Loucy (cell line): ENCODE results near the gene RGS3.

Experiments
- H2AFZ ChIP-seq: fragments of 200-600 bp; sonication (generic); 2 replicates; pipeline ENCODE4 v1.6.0; 2016; ENCODE audit warnings: antibody characterized with exemption, mild to moderate bottlenecking, low read length, moderate library complexity
- H3F3A ChIP-seq: fragments of 200-600 bp; 2 replicates; pipeline ENCODE4 v1.6.0; 2016; ENCODE audit warnings: antibody characterized with exemption, low read depth, mild to moderate bottlenecking
- H3K27me3 ChIP-seq: fragments of 200-600 bp; sonication (generic); 2 replicates; pipeline ENCODE4 v1.6.1; 2014; ENCODE audit warnings: low read length, mild to moderate bottlenecking; ENCODE audit not compliant: insufficient read depth, poor library complexity, severe bottlenecking
- H3K36me3 ChIP-seq: fragments of 200-600 bp; sonication (generic); 2 replicates; pipeline ENCODE4 v1.6.1; 2016; ENCODE audit warnings: low read length; ENCODE audit not compliant: insufficient read depth
- H3K4me1 ChIP-seq: fragments of 200-600 bp; sonication (generic); 2 replicates; pipeline ENCODE4 v1.5.1; 2014; ENCODE audit warnings: low read length, mild to moderate bottlenecking; ENCODE audit not compliant: insufficient read depth, poor library complexity, severe bottlenecking
- H3K4me2 ChIP-seq: fragments of 200-600 bp; sonication (generic); 2 replicates; pipeline ENCODE4 v1.6.0; 2014; ENCODE audit warnings: antibody characterized with exemption, low read length, low read depth, mild to moderate bottlenecking; ENCODE audit not compliant: poor library complexity, severe bottlenecking
- H3K4me3 ChIP-seq: fragments of 200-600 bp; sonication (generic); 2 replicates; pipeline ENCODE4 v1.5.1; 2014; ENCODE audit warnings: low read length, mild to moderate bottlenecking, mixed read lengths; ENCODE audit not compliant: poor library complexity, severe bottlenecking
- H3K79me2 ChIP-seq: fragments of 200-600 bp; sonication (generic); 2 replicates; pipeline ENCODE4 v1.6.1; 2014; ENCODE audit warnings: low read length; ENCODE audit not compliant: insufficient read depth
- H3K9ac ChIP-seq: fragments of 200-600 bp; sonication (generic); 2 replicates; pipeline ENCODE4 v1.6.0; 2014; ENCODE audit warnings: mild to moderate bottlenecking, low read depth, low read length, moderate library complexity; ENCODE audit not compliant: poor library complexity, severe bottlenecking
- H3K9me2 ChIP-seq: fragments of 200-600 bp; sonication (generic); replicated peaks from 2 replicates; pipeline ENCODE4 v1.6.1; 2016; ENCODE audit warnings: low read depth, low read length, mixed read lengths
- H3K9me3 ChIP-seq: fragments of 200-600 bp; sonication (generic); 2 replicates; pipeline ENCODE4 v1.6.1; 2014; ENCODE audit warnings: mild to moderate bottlenecking, antibody characterized with exemption, low read length, low read depth; ENCODE audit not compliant: insufficient read depth
- H4K20me1 ChIP-seq: fragments of 200-600 bp; sonication (generic); 2 replicates; pipeline ENCODE4 v1.6.0; 2014; ENCODE audit warnings: antibody characterized with exemption, low read length, mild to moderate bottlenecking; ENCODE audit not compliant: insufficient read depth, poor library complexity, severe bottlenecking
- CTCF ChIP-seq: fragments of 200-600 bp; sonication (generic); conservative IDR thresholded peaks from 2 replicates; pipeline ENCODE4 v1.5.1; 2014; ENCODE audit warnings: mild to moderate bottlenecking, antibody characterized with exemption, low read length
- EZH2phosphoT487 ChIP-seq: fragments of 200-600 bp; IDR thresholded peaks from 2 replicates; pipeline ENCODE4 v1.6.1; 2018; ENCODE audit warnings: antibody characterized with exemption, mild to moderate bottlenecking, moderate library complexity, borderline replicate concordance

Gene RGS3

GRCh38 chr9:113568081-113568435, 104.5 kb downstream of the RGS3 start:
- Histone ChIP-seq H3F3A (no peaks in the 10 kb centered on the region), H3K4me2 (no peak overlapping the region), H3K79me2 (no peaks in the 10 kb centered on the region), H3K36me3 (no peaks in the 10 kb centered on the region), H4K20me1 (no peaks in the 10 kb centered on the region), H3K9ac (no peak overlapping the region), H3K9me3 (no peaks in the 10 kb centered on the region), H3K9me2 (no peaks in the 10 kb centered on the region), H3K27me3 (no peaks in the 10 kb centered on the region), H2AFZ (no peak overlapping the region), H3K4me1 (peaks cover 15% of the 10 kb centered on the region), H3K4me3 (no peak overlapping the region)
- no peak for TF ChIP-seq CTCF
- no peak for TF ChIP-seq EZH2phosphoT487

GRCh38 chr9:113568571-113569321, 105.2 kb downstream of the RGS3 start:
- Histone ChIP-seq H2AFZ (no peak overlapping the region), H3K36me3 (no peaks in the 10 kb centered on the region), H3K4me1 (peaks cover 15% of the 10 kb centered on the region), H3K27me3 (no peaks in the 10 kb centered on the region), H3K4me2 (no peak overlapping the region), H3K9me2 (no peaks in the 10 kb centered on the region), H3K4me3 (no peak overlapping the region), H4K20me1 (no peaks in the 10 kb centered on the region), H3K9me3 (no peaks in the 10 kb centered on the region), H3K9ac (no peak overlapping the region), H3F3A (no peaks in the 10 kb centered on the region), H3K79me2 (no peaks in the 10 kb centered on the region)
- TF ChIP-seq CTCF (no peak), EZH2phosphoT487 (no peak)

GRCh38 chr9:113569472-113570060, 106.0 kb downstream of the RGS3 start:
- no peaks in the 10 kb centered on the region for H3K27me3 ChIP-seq
- no peaks in the 10 kb centered on the region for H3K9me3 ChIP-seq
- H3F3A ChIP-seq: no peaks in the 10 kb centered on the region
- H3K4me2 ChIP-seq: no peak overlapping the region
- no peaks in the 10 kb centered on the region for H3K36me3 ChIP-seq
- no peak overlapping the region for H3K9ac ChIP-seq
- peaks cover 17% of the 10 kb centered on the region for H3K4me1 ChIP-seq
- no peak overlapping the region for H2AFZ ChIP-seq
- no peaks in the 10 kb centered on the region for H3K9me2 ChIP-seq
- H3K4me3 ChIP-seq: no peak overlapping the region
- no peak for TF ChIP-seq EZH2phosphoT487
- no peak for TF ChIP-seq CTCF
- no peaks in the 10 kb centered on the region for H4K20me1 ChIP-seq
- H3K79me2 ChIP-seq: no peaks in the 10 kb centered on the region
